GF-D8 (cell line): ENCODE results near the gene ARHGAP29.
"Not testable (repeated sequence)": the region's sequence is repeated elsewhere in the genome, so short reads cannot be mapped to it uniquely, and the experiment has no call there.

Experiments used
- DNase-seq: peaks from one replicate; lab custom pipeline; 2025; lab: John Stamatoyannopoulos, UW

Gene ARHGAP29

DNA sequence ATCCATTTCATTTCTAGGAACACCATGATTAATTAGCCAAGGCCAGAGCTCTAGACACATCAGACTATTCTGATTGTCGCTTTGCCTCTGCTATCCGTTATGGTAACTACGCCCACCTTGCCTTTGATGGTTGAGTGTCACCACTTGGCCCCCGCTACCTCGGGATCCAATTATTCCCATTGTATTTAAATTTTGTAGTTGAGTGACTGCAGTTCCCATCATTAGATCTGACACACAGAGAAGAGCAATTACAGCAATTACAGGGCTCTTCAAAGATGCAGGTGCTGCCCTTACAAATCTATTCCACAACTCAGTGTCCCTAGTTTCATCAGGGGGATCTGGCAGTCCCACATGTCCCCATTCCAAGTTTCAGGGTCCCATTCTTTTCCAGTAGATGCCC is 71.5 kb downstream of the ARHGAP29 start:
- DNase-seq = no peak

DNA sequence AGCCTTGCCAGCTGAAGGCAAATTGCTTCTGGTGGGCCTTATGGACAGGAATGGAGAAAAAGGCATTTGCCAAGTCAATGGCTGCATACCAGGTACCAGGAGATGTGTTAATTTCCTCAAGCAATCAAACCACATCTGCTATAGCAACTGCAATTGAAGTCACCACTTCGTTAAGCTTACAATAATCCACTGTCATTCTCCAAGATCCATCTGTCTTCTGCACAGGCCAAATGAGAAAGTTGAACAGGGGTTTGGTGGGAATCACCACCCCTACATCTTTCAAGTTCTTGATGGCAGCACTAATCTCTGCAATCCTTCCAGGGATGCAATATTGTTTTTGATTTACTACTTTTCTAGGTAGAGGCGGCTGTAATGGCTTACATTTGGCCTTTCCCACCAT is 72.5 kb downstream of the ARHGAP29 start:
- not testable (repeated sequence) for DNase-seq

DNA sequence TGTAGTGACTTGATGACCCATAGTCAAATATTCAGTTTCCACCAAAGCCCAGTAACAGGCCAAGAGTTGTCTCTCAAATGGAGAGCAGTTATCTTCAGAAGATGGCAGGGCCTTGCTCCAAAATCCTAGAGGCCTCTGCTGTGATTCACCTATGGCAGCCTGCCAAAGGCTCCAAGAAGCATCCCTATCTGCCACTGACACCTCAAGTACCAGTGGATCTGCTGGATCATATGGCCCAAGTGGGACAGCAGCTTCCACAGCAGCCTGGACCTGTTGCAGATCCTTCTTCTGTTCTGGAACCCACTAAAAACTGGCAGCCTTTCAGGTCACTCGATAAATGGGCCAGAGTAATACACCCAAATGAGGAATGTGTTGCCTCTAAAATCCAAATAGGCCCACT is 73.3 kb downstream of the ARHGAP29 start:
- DNase-seq = not testable (repeated sequence)

DNA sequence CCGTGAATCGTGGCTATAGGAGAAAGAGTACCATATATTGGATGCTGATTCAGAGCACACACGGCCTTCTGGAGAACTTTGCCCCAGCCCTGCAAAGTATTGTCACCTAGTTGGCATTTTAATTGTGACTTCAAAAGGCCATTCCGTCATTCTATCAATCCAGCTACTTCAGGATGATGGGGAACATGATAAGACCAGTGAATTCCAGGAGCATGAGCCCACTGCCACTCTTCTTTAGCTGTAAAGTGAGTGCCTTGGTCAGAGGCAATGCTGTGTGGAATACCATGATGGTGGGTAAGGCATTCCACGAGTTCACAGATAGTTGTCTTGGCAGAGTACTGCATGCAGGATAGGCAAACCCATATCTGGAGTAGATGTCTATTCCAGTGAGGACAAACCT is 74.1 kb downstream of the ARHGAP29 start:
- not testable (repeated sequence) for DNase-seq

DNA sequence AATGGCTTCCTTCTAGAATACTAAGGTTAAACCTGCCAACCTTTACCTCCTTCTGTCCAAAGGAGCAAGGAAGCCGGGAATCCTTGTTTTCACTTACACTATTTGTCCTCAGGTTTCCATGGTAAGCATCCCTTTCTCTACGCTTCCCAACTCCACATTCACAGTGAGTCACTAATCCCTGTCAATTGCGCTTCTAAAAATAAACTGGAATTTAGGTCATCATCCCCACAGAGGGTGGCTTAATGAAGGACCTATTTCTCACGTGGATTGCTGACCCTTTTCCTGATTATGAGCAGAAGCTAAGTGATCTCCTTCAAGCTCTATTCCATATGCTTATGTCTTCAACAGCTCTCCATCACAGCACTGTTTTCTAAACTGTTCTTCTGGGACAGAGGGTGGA is 76.6 kb downstream of the ARHGAP29 start:
- no peak for DNase-seq

DNA sequence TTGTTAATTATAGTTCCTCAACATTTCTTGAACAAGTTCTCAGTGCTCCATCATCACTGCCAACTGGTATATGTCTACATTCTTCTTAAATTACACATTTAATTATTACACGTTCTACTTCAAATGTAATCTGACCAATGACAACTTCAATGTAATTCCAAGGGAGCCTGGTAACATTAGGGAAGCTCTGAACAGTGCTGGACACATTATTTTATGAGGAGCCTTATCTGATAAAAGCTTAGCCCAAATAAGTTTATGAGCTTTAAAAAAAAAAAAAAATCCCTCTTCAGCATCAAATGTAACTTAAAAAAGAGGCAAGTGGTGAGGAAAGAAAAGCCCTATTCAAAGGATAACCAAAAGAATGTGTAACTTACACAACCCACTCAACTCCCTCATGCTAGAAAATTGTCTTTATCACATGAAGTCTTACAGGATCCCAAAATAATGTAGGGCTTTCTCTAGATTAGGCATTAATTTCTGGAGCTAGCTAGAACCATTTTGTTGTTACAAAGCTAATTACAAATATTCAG is 81.2 kb downstream of the ARHGAP29 start:
- no peak for DNase-seq

DNA sequence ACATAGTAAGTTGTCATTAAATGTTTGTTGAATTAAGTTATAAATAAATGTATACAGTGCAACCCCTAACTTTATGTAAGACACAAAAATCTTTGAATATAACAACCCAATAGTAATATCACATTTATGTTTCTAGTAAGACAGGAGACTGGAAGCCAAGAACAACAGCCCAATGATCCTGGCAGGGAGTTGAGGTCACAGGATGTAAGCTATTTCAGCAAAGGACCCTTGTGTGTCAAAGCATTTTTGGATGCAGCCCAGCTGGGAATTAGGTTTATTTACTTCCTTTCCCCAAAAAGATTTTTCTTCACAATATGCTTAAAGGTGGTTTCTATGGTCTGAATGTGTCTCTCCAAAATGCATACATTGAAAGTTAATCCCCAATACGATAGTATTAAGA is 82.4 kb downstream of the ARHGAP29 start:
- DNase-seq = no peak

DNA sequence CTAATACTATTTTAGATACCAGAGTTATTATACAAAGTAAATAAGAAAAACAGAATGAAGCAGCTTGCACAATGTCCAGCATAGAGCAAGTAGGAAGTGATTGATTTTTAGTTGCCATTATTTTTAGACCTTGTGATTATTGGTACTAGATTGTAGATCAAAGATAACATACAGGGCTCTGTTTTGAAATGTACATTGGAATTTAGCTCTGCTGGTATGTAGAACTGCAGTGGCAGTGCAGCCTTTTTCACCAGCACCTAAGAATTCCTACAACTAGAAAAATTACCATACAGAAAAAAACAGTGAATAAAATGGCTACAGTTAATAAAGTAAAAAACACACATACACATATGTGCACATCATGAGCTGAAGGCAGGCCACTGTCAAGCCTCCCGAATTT is 84.3 kb downstream of the ARHGAP29 start:
- DNase-seq = no peak

DNA sequence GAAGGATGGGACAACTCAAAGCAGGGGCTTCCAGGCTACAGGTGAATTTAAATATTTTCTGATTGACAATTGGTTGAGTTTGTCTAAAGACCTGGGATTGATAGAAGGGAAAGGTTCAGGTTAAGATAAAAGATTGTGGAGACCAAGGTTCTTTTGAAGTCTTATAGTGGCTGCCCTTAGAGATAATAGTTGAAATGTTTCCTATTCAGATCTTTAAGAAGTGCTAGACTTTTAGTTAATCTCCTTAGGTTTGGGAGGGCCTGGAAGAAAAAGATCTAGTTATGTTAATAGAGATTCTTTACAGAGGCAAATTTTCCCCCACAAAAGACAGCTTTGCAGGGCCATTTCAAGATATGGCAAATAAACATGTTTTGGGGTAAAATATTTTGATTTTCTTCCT is 88.2 kb downstream of the ARHGAP29 start:
- not testable (repeated sequence) for DNase-seq

DNA sequence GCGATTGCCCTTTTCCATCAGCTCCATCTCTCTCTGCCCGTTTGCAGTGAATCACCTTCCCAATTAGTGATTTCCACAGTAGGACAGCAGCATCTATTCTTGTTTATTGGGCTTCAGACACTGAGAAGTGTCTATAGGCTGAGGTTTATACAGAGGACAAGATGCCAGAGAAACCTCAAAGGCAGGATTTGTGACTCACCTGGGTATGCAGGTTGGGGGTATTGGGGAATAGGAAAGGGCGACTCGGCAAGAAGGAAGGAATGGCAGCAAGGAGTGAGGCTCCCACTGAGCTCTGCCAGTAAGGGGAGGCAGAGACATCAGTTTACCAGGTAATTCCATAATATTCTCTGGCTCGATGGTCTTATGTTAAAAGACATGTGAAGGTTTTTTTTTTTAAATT is 91.1 kb downstream of the ARHGAP29 start:
- no peak for DNase-seq

DNA sequence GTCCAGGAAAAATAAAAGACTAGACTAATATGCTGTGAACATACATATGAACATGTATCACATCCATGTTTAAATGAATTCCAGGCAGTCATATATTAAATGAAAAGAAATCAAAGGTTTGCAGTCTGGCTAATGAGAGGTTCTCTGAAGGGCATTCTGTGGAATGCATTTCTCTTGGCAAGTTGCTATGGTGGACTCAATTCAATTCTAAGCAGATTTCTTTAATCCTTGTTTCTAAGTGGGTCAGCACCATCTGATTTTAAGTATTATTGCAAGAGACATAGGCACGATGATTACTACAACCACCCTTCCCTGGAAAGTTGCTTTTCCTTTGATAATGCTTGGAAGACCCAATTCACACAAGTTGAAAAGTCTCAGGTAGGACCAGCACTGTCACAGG is 92.5 kb downstream of the ARHGAP29 start:
- DNase-seq = no peak

DNA sequence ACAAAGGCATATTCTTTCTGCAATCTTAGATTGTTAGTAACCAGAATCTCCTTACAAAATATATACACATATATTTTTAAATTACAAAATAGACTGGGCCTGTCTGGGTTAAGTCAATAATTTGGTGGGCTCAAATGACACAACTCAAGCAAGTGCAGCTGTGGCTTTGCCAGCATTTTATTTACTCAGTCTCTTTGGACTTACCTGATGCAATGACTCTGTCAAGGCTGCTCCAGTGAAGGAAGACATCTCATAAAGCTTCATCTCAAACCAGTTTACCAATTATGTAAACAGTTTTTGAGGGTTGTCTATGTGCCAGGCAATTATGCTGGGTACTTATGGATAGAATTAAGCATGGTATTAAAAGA is 93.6 kb downstream of the ARHGAP29 start:
- no peak for DNase-seq

DNA sequence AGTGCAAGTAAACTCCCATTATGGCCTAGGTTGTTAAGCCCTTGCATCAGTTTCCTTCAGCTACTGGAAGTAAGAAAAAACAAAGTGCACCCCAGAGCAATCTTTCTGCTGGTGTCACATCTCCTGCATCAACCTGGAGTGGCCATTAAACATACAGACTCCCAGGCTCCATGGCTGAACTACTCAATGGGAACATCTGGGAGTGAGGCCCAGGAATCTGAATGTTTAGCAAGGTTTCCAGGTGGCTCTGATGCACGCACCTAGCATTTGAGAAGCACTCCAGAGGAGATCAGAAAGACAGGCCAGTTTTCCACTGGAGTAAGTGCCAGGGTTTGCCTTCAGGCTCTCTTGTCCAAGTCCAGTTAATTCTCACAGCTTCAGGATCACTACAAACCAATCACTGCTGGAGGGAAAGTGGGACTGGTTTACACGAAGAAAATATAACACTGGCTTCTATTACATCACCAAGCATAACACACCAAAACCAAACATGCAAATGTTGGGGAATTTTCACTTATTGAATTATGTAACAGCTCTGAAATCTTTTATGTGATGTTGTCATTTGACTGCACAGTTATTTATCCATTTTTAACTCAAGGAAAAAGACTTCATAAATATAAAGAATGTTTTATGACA is 94.1 kb downstream of the ARHGAP29 start:
- DNase-seq = no peak

DNA sequence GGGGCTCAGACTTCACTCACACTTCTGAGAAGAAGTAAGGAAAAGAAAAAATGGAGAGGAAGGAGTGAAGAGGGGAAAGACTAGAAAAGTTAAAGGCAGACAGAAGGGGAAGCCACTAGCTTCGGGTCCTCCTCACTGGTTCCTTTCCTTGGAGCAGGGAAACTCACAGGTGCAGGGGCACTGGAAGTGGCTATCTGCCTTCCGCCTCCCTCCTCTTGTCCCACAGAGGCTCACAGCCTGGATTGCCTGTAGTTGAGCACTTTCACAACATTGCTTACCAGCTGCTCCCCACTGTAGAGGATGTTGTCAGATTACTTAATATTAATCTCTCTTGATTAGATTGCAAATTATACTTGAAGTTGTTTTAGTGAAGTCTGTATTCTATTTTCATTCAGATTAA is 94.8 kb downstream of the ARHGAP29 start:
- DNase-seq = no peak

DNA sequence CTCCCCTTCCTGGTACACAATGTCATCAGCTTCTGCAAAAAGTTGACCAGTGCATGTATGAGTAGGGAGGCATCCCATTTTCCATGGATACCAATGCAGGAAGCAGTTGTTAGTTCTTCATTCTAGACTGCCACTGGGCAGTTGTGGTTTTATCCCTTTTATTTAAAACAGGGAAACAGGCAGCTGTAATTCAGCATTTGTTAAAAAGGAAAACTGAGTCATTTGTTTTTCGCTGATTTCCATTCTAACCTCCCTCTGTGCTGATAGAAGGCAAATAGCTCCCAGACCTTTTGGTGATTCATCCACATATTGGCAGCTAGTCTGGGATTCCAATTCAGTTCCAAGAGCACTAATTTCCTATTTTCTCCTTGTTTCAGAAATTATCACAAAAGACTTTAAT is 95.4 kb downstream of the ARHGAP29 start:
- DNase-seq = no peak

DNA sequence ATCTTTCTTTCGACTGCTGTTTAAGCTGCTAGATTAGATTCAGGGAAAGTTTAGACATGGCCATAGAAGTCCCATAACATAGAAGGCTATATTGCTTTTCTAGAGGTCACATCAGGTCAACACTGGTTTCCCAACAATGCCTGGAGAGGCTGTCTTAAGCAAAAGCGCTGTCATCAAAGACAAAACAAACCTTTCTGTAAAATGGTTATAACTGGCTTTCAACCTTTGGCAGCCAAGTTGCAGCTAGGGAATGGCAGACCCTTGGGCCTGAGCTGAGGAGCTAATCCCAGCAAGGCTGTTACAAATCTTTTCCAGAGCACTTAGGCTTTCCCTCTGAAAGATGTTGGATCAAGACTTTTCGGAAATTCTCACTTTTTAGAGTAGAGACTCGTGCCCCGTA is 105.3 kb downstream of the ARHGAP29 start:
- no peak for DNase-seq

DNA sequence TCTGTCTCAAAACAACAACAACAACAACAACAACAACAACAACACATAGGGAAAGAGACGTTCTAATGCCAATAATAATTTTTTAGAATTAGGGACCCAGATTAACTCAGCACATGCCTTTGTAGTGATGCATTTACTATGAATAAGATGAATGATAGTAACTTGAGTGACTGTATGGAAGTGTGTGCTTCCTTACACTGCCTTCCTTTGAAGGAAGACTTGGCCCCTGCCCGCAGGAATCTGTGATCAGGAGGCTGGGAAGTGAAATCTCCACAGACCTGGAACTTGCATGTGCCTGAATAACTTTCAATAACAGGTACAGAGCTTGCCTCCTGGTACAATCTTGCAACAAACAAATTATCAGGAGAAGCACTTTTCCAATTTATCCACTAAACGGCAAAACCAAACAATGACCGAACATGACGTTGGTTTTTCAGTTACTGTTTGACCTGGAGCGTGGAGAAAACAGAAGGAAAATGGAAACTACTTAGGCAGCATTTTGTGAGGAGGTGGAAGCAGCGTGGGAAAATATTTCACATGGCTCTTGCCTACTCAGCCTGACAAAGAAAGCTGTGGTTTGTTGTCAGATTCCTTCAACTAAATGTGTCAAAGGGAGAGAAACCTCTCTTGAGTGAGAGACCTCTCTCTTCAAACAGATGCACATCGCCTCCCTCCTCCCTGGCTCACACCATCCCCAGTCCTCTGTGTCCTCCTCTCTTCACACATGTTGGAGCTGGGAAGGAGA is 106.4 kb downstream of the ARHGAP29 start:
- no peak for DNase-seq

DNA sequence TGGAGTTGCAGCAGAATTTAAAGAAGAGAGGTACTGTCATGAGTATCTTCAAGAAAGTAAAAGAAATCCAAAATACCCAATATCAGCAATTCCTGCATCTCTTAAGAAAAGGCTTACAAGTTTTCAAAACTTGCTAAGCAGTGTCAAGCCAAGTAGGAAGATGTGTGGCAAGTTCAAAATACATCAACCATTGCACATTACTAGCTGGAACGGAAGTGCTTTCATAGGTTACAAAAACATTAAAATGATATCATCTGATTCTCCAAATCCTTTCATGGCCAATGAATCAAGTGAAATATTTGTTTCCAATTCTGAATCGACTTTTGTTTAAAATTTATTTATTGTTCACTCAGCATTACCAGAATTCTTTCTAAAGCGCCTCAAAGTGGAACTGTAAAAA is 110.7 kb downstream of the ARHGAP29 start:
- DNase-seq = no peak

DNA sequence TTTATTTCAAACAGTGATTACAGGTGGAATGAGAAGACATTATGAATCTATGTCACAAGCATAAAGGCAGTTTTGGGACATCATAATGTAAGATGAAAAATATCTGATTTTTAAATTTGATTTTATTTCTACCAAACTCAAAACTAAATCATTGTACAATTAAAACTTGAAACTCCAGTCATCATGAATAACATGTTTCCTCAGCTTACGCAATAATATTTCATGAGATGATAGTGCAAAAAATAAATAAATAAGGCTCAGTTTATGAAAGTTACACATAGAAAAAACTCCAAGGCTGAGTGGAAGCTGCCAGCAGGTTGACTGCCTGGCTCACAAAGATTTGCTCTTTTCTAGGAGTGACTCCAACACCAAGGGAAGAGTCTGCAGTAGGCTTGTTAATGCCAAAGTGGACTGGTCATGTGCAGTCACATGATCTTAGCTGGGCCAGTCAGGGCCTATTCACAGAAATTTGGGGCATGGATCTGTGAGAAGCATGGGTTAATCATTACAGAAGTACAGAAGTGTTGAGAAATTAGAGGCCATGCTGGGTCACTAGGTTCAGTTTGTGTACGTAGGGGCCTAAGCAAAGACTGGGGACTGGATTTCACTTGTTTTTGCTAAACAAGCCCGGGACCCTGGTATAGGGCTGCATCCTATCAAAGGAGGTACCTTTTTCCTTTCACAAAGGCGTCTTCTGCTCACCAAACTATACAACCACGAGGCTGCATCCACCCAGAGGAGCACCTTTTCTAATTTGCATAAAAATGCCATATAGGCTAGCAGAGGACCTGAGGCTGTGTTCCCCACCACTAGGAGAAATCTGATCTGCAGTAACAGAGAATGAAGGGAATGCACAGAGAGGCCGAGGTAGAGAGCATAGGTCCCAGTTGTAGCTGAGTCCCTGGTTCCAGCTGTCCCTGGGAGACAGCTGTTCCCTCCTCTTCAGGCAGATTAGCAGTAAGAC is 111.6 kb downstream of the ARHGAP29 start:
- no peak for DNase-seq

DNA sequence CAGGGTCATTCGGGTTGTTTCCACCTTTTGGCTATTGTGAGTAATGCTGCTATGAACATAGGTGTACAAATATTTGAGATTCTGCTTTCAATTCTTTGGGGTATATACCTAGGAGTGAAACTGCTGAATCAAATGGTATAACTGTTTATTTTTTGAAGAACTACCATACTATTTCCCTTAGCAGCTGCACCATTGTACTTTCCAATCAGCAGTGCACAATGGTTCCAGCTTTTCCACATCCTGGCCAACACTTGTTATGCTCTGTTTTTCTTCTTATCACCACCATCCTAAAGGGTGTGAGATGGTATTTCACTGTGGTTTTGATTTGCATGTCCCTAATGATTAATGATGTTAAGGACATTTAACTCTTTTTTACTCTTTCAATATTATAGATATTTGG is 112.8 kb downstream of the ARHGAP29 start:
- no peak for DNase-seq

DNA sequence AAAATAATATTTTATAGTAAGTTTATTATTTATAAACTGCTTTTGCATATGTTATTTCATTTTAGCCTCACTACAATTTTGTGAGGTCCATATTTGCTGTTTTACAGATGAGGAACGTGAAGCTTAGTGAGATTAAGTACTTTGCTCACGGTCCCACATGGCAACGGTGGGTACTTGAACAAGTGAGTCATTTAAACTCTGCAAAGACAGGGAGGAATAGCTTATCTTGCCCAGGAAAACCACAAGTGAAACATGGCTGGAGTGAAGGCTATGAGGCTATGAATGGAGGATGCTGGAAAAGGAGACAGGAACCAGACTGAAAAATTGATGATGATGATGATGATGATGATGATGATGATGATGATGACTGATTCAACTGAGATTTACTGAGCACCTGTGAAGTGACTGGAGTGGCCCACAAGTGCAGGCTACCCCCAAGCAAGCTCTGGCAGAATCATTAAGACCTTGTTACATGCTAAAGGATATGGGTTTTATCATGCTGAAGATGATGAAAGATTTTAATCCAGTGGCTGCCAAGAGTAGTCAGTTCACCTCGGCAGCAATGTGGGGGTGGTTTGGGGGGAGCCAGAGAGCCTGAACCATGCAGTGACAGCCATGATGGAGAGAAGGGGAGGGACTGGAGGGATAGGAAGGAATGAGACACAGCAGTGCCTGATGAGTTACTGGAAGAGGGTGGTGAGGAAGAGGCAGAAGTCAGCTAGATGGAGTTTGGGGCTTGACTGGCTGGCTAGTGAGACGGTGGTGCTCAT is 115.0 kb downstream of the ARHGAP29 start:
- no peak for DNase-seq
